Iris pigment epithelial cell (primary cell): Measurements from ENCODE around the gene NT5C2.
"Not testable (repeated sequence)": the region's sequence is repeated elsewhere in the genome, so short reads cannot be mapped to it uniquely, and the experiment has no call there.

Experiments used
- DNase-seq: peaks from one replicate; pipeline ENCODE4 v3.0.0-alpha.2; 2011; ENCODE audit warnings: low read depth

NT5C2 gene

DNA sequence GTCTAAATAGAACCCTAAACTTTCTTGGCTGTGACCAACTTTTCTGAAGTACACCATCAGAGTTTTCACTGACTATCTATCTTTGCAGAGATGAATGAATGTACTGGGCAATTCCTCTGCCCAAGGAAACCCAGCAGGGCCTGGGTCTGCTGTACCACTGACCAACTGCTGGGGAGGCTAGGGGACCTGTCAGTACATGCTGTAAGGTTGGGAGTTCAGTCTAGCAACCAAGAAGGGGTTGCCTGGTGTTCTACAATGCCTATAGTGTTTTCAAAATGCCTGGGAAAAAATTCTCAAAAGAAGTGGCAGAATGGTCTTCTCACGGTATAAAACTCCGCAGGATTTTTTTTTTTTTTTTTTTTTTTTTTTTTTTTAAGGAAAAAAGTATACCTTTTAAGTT lies 106.3 kb downstream of the NT5C2 start:
- DNase-seq = no peak

DNA sequence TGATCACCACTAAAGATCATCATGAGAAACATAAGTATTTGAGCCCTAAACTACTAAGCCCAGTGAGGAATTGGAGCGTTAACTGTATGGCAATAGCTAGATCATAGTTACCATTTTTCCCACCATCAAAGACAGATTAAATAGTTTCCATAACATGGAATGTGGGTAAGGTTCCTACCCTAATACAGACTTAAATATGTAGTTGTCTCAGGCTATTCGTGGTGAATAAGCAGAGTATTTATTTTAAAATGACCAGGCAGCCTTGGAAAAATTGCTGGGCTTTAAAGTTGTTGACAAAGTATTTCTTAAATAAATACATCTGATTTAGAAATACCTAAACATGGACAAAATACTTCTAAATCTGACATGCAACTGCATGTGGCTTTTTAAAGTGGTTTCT lies 106.8 kb downstream of the NT5C2 start:
- DNase-seq = no peak

DNA sequence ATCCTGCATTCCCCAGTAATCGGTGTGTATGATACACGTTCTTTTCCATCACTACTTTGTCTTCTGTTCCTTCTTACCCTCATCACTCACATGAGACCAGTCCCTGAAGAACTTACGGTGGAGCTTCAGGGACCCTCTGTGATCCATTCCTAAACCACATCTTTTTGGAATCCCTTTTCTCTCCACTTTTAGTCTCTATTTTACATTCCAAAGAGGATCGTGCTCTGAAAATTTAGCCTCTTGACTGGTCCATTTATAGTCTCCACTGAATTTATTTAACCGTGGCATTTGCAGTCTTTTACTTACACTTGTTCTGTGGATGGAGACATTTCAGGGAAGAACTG lies 109.1 kb downstream of the NT5C2 start:
- no peak for DNase-seq

GRCh38 chr10:103083266-103083976 lies 109.7 kb downstream of the NT5C2 start:
- DNase-seq = no peak

DNA sequence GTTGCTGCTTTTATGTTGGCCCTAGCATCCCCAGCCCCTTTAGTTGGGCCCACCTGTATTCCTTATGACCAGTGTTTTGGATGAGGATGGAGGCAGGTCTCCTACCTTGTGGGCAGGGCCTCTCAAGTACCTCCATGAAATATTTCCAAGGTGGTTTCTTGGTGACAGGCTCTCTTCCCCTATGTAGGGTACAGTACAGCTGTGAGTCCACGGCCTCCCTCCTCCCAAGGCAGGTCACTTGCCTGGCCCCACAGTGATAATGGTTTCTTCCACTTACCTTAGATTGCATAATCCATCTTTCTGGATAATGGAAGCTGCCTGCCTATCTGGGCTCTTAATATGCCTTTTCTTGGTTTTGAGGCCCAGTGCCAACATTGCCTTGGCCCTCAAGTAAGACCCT lies 110.4 kb downstream of the NT5C2 start:
- DNase-seq = no peak

DNA sequence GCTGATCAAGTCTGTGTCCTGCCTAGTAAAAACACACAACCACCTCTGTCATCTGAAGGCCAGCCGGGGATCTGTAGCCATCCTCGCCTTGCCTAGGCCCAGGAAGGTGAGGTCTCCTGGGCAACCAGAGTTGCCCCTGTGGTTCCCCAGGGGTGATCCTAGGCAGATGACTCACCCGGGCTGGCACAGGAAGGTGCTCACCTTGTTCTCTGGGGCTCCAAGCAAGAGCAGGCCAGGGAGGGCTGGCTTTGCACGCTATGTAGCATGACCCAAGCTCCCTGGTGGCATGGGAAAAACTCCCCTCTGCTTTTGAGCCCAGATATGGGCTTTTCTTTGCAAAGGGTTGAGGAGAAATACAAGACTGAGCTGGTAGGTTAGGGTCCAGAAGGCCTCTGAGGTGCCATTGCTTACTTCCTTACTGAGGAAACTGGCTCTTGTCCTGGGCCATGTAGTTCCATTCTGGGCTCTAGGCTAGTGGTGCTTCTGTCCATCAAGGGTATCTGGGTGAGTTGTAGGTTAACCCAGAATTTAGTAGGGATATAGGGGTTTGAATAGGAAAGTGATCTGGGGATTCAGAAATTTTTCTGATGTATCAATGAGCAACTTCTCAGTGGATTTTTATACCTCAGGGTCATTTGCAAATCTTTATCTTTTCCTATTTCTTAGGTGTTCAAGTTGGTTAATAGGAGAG lies 112.0 kb downstream of the NT5C2 start:
- no peak for DNase-seq

DNA sequence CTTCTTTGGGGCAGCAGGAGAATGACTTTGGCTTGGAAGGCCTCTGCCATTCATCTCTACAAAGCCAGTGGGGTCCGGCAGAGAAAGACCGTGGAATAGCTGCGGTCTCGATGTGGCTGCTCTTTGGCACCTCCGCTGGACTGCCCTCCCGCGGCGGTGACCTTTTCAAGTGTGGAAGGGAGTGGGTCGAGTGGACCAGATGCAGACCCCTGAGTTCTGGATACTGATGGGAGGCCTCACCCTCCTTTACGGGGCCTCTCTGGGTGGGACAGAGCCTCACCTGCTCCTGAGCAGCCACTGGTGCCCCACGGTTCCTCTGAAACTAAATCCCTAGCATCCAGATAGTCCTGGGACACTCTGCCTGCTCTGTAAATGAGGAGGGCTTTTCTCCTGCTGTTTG lies 113.1 kb downstream of the NT5C2 start:
- no peak for DNase-seq

DNA sequence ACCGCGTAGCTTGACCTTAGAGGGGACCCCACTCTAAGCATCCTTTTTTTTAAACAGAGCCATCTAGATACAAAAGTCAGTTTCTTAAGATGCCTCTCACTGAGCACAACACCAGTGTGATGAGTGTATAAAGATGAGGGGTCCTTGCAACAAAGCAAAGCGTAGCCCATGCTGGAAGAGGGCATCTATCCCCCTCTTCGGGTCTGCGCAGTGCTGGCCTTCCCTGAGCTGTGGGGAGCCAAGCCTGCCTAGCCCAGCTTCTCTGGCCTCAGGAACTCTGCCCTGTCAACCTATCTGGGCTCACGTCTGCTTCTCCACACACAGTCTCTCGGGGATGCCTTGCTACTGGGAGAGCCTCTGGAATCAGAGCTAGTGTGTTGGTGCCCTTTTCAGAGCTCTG lies 114.0 kb downstream of the NT5C2 start:
- no peak for DNase-seq

DNA sequence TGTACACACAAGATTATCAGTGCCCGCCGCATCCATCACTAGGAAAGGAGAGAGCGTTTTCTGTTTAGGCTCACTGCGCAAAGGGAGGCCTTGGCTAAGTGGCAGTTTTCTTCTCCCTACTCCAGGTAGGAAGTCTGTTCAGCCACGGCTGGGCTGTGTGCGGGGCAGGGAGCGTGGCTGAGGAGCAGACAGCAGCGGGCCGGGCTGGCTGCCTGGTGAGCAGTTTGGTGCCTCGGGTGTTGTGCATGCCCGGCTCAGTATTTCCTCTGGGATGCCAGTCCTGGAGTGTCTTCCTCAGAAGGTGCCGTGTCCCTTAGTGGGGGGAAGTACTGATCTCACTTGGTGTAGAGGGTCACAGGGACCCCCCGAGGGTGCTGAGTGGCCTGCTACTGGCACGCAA lies 114.4 kb downstream of the NT5C2 start:
- no peak for DNase-seq

DNA sequence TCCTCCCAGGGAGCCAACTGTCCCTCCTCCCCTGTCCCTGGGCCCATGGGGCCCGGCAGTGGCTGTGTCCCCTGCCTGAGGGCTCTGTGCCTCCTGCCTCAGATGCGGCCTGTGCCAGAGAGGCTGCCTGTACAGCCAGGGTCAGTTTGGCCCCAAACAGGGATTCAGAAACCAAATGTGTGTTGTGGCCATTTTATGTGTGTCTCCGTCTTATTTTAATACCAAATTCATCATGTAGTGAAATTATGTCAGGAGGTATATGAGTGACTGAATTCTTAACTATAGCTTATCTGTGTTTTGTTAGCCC lies 114.8 kb downstream of the NT5C2 start:
- no peak for DNase-seq

GRCh38 chr10:103077491-103078308 lies 115.4 kb downstream of the NT5C2 start:
- DNase-seq = no peak

DNA sequence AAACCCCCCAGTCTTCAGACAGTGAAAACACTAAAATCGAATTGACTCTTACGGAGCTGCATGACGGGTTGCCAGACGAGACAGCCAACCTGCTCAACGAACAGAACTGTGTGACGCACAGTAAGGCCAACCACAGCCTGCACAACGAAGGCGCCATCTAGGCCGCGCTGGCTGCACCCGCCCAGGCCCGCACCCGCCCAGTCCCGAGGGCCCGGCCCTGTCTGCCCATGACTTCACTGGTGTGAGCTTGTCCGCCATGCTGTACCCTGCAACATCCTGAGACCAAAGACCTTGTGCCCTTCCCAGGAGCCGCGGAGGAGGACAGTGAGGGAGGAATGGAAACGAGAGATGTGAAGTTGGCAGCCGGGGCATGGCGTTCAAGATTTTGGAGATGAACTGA lies 116.1 kb downstream of the NT5C2 start:
- no peak for DNase-seq

DNA sequence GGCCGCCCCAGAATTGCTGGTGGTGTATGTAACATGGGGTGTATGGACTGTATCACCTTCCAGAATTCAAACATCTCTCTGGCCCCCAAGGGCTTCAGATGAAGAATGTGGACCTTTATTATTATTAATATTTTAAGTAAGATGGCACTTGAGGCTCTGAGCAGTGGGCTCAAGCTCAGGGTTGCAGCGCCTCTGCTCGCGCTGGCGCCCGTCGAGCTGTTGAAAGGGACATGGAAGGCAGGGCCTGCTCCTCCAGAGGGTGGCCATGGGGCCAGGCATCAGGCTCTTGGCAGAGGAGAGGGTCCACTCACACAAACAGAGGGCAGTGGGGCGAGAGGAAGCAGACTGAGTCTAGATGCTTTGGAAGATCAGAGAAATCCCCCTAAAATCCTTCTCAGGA lies 120.2 kb downstream of the NT5C2 start:
- no peak for DNase-seq

- no peak for DNase-seq
These were observed 120.8 kb downstream of the NT5C2 start for GRCh38 chr10:103072276-103072675.

DNA sequence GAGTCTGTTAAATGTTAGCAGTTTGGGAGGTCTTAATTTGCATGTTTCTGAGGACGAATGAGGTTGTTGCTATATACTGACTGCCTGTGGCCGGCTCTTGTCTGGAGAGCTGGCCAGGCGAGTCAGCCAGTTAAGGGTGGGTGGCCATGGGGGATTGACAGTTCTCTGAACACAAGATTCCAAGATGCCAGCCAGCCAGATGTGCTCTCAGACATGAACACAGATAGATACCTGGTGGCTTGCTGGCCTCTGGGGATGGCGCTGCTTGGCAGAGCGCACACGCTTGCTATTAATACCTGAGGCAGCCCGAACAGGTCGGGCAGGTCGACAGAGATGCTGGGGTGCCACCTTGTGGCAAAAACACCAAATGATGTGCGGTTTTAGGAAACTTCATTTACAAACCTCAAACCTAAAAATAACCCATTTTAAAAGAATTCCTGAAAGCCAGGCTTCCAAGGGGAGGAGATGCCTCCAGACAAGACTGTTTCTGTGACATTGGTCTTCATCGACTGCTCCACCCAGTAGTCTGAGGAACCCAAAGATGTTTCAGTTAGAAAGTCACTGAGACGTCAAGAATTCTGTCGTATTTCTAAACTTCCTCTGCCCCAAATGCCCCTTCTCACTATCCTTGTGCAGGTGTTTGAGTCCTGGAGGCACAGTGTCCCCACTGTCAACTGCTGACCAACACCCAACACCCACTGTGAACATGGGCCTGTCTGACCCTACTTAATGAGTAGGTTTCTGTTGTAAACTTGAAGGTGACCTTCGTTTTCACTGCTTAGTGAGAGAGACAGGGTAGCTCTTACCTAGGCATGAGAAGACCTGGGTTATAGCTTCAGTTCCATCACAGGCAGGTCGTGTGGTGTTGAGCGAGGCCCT lies 123.4 kb downstream of the NT5C2 start:
- peak; percentile 51 for DNase-seq

DNA sequence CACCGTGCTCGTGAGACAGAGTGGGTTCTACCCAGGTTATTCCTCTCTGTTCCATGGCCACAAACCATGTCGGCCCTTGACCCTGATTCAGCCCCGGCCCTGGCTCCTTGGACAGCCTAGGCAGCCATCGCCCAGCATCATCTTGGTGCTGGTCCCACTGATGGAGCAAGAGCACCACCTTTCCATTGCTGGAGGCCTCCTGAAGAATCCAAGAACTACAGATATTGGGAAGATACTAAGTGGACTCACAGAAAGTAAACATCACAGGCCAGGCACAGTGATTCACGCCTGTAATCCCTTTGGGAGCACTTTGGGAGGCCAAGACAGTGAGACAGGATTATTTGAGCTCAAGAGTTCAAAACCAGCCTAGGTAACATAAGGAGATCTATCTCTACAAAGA lies 125.1 kb downstream of the NT5C2 start:
- DNase-seq = no peak

DNA sequence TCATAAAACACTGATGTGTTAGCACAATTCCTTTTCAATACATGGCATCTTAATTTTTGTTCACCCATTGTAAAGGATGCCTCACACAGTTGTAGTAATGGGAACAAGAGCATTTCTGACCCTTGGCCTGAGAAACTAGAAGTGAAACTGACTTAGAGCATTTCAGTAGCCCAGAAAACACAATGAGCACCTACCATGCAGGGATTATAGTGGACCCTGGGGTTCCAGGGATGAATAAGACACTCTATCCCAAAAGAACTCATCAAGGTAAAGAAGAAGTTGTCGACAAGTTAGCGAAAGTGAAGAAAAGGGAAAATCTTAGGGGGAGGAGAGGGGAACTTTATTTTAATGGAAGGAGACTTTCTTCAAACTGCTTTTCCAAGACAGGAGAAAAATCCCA lies 125.6 kb downstream of the NT5C2 start:
- no peak for DNase-seq

GRCh38 chr10:103067099-103067477 lies 126.0 kb downstream of the NT5C2 start:
- DNase-seq = not testable (repeated sequence)

GRCh38 chr10:103066141-103067098 lies 126.7 kb downstream of the NT5C2 start:
- DNase-seq = no peak

GRCh38 chr10:103064956-103065355 lies 128.1 kb downstream of the NT5C2 start:
- no peak for DNase-seq
